ENCODE data around the gene MRPS16. TPM values are rescaled to one million over a fixed set of nuclear protein-coding genes. Genes with fewer than 3 reads are reported as not detected.

MRPS16 gene
- total RNA-seq, 2 donors from 2014 or later = 39.8 to 62.6 TPM

DNA sequence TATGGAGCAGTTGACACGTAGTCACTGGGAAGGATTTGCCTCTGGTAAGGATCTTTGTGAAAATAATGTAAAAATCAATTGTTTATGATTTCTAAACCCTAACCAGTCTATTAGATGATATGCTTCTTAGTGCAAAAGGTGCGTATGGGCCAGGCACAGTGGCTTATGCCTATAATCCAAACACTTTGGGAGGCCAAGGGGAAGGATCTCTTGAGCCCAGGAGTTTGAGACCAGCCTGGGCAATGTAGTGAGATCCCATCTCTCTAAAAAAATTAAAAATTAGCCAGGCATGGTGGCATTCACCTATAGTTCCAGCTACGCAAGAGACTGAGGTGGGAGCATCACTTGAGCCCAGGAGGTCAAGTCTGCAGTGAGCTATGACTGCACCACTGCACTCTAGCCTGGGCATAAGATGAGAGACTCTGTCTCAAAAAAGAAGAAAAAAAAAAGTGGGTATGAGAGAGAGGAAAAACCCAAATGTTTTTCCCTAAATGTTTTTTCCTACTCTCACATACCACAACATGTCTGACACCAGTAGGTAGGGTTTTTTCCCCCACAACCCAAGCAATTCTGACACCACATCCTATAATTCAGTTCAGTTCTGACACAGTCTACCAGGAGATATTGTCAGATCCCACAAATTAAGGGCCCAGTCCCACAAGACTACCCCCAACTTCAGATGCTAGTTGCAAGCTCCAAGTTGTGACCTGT lies 41.9 kb downstream of the MRPS16 start:
- peaks cover 23% of the 10 kb centered on the region for H3K36me3 ChIP-seq
- H3K27me3 ChIP-seq = no peaks in the 10 kb centered on the region
- no peak for DNase-seq (ENCODE audit: low spot score)
- H3K9me3 ChIP-seq = no peaks in the 10 kb centered on the region
- TF ChIP-seq, protein P1, sequence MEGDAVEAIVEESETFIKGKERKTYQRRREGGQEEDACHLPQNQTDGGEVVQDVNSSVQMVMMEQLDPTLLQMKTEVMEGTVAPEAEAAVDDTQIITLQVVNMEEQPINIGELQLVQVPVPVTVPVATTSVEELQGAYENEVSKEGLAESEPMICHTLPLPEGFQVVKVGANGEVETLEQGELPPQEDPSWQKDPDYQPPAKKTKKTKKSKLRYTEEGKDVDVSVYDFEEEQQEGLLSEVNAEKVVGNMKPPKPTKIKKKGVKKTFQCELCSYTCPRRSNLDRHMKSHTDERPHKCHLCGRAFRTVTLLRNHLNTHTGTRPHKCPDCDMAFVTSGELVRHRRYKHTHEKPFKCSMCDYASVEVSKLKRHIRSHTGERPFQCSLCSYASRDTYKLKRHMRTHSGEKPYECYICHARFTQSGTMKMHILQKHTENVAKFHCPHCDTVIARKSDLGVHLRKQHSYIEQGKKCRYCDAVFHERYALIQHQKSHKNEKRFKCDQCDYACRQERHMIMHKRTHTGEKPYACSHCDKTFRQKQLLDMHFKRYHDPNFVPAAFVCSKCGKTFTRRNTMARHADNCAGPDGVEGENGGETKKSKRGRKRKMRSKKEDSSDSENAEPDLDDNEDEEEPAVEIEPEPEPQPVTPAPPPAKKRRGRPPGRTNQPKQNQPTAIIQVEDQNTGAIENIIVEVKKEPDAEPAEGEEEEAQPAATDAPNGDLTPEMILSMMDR (IDR thresholded peaks at IDR 0.05) = no peak
- H3K4me3 ChIP-seq = no peak overlapping the region
- H3K4me1 ChIP-seq = no peaks in the 10 kb centered on the region
- no peak overlapping the region for H3K27ac ChIP-seq

DNA sequence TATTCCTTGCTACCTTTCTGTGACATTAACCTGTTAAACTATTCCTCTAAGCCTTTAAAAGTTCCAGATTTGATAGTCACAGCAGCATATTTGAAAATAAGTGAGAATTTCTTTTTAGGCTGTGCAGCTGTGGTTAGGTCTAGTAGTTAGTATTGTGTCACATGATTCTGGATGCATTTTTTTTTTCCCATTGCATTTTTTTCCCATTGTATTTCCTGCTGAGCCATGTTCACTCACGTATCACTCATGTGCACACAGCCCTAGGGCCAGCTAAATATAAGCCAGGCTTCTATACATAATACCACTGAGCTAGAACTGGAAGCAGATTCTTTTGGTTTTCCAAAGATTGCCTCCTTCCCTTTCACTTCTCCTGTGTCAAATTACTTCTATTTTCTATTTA lies 42.7 kb downstream of the MRPS16 start:
- no peak overlapping the region for H3K27ac ChIP-seq

DNA sequence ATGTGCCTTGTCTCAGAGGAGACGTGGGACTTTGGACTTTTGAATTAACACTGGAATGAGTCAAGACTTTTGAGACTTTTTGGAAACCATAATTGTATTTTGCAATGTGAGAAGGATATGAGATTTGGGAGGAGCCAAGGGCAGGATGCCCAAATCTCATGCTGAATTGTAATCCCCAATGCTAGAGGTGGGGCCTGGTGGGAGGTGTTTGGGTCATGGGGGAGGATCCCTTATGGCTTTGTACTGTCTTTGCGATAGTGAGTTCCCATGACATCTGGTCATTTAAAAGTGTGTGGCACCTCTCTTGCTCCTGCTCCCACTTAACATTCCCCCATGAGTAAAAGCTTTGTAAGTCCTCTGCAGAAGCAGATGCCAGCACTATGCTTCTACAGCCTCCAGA lies 44.6 kb downstream of the MRPS16 start:
- TF ChIP-seq, protein P1 (IDR thresholded peaks at IDR 0.05) = no peak
- DNase-seq (ENCODE audit: low spot score) = peak; percentile 62
- H3K27ac ChIP-seq = no peak overlapping the region
- peaks cover 23% of the 10 kb centered on the region for H3K36me3 ChIP-seq
- no peaks in the 10 kb centered on the region for H3K9me3 ChIP-seq
- no peaks in the 10 kb centered on the region for H3K4me1 ChIP-seq
- H3K4me3 ChIP-seq = no peak overlapping the region
- no peaks in the 10 kb centered on the region for H3K27me3 ChIP-seq

More for the DNA sequence above, 42.7 kb downstream of the MRPS16 start:
- Histone ChIP-seq H3K4me3 (no peak overlapping the region), H3K36me3 (peaks cover 23% of the 10 kb centered on the region), H3K4me1 (no peaks in the 10 kb centered on the region), H3K9me3 (no peaks in the 10 kb centered on the region), H3K27me3 (no peaks in the 10 kb centered on the region)
- TF ChIP-seq, protein P1 (IDR thresholded peaks at IDR 0.05) = no peak
- DNase-seq (ENCODE audit: low spot score) = no peak

DNA sequence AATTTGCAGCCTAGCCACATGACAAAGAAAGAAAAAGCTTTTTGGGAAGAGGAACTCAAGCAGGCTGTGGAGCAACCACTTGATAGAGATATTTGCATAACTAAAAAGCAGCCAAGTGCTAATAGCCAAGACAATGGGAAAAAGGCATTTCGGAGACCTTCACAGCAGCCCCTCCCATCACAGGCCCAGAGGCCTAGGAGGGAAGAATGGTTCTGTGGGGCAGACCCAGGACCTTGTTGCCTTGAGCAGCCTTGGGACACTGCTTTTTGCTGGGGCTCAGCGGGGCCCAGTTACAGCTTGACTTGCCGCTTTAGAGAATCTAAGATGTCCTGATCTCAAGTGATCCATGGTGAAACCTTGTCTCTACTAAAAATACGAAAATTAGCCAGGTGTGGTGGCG lies 46.1 kb downstream of the MRPS16 start:
- peaks cover 18% of the 10 kb centered on the region for H3K36me3 ChIP-seq
- DNase-seq (ENCODE audit: low spot score) = no peak
- no peaks in the 10 kb centered on the region for H3K9me3 ChIP-seq
- no peaks in the 10 kb centered on the region for H3K4me1 ChIP-seq
- TF ChIP-seq, protein P1 (IDR thresholded peaks at IDR 0.05) = no peak
- no peaks in the 10 kb centered on the region for H3K27me3 ChIP-seq
- no peak overlapping the region for H3K27ac ChIP-seq
- no peak overlapping the region for H3K4me3 ChIP-seq

DNA sequence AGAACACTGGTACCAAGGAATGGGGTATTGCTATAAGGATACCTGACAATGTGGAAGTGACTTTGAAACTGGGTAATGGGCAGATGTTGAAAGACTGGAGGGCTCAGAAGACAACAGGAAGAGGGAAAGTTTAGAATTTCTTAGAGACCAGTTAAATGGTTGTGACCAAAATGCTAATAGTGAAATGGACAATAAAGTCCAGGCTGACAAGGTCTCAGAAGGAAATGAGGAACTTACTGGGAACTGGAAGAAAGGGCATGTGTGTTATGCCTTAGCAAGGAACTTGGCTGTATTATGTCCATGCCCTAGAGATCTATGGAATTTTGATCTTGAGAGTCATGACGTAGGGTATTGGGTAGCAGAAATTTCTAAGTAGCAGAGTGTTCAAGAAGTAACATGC lies 46.6 kb downstream of the MRPS16 start:
- H3K27me3 ChIP-seq = no peaks in the 10 kb centered on the region
- H3K9me3 ChIP-seq = no peaks in the 10 kb centered on the region
- no peak overlapping the region for H3K27ac ChIP-seq
- no peak overlapping the region for H3K4me3 ChIP-seq
- no peak for DNase-seq (ENCODE audit: low spot score)
- no peaks in the 10 kb centered on the region for H3K4me1 ChIP-seq
- peaks cover 13% of the 10 kb centered on the region for H3K36me3 ChIP-seq
- TF ChIP-seq, protein P1 (IDR thresholded peaks at IDR 0.05) = no peak

DNA sequence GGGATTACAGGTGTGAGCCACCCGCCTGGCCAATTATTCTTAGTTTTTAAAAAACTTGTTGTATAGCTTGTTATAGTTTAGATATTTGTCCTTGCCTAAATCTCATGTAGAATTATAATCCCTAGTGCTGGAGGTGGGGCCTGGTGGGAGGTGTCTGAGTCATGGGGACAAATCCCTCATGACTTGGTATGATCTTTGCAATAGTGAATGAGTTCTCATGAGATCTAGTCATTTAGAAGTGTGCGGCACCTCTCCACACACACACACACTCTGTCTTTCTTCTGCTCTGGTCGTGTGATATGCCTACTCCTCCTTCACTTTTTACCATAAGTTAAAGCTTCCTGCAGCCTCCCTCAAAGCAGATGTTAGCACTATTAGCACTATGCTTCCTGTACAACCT lies 47.4 kb downstream of the MRPS16 start:
- DNase-seq (ENCODE audit: low spot score) = no peak
- Histone ChIP-seq H3K9me3 (no peaks in the 10 kb centered on the region), H3K27ac (no peak overlapping the region), H3K27me3 (no peaks in the 10 kb centered on the region), H3K36me3 (peaks cover 5% of the 10 kb centered on the region), H3K4me3 (no peak overlapping the region), H3K4me1 (no peaks in the 10 kb centered on the region)
- TF ChIP-seq, protein P1 (IDR thresholded peaks at IDR 0.05) = no peak
